HG02981 (cell line): ENCODE measurements around the gene ZNF638.
"Not testable (repeated sequence)": the region's sequence is repeated elsewhere in the genome, so short reads cannot be mapped to it uniquely, and the experiment has no call there.

Source experiments
- ATAC-seq: cut with Tn5 transposase; IDR thresholded peaks from one replicate; pipeline ENCODE4 v1.9.1; 2021; ENCODE audit warnings: mild to moderate bottlenecking, moderate library complexity; ENCODE audit not compliant: unreplicated experiment

The ZNF638 gene

GRCh38 chr2:71389384-71390072, 57.9 kb downstream of the ZNF638 start:
- no peak for ATAC-seq

- ATAC-seq = no peak
Observed at GRCh38 chr2:71393216-71393615, 61.6 kb downstream of the ZNF638 start.

DNA sequence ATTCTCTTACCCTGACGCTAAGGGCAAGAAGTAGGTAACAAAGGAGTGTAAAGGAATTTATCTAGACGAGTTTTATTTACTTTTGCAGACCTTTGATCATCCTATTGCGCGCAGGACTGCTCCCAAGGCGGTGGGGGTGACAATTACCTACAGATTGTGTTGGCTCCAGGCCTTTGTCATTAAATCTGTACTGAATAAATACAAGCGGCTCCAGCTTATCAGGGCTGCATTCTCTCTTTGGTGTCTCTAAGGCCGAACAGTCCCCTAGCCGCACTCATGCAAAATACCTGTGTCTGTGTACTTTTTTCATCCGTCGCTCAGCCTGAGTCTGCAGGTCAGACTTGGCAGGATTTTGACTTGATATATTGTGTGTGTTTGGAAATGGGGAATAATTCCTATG, 63.9 kb downstream of the ZNF638 start:
- ATAC-seq = no peak

- no peak for ATAC-seq
Observed at GRCh38 chr2:71402427-71402826, 70.8 kb downstream of the ZNF638 start.

DNA sequence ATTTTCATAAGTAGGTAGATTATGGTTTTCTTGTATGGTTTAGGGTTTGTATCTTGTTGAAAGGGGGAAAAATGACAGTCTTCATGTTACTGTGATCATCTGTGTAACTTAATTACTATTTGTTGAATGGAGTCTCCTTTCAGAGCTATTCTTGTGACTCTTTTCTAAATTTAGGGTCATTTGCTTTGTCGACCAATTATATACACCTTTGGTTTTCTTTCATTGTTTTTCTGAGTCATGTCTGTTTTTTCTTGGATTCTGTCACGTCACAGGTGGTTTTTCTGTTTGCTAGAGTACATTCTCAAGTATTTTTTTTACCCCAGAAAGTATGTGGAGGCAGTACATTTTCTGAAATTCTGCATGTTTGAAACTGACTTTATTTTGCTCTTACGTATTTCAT, 78.0 kb downstream of the ZNF638 start:
- no peak for ATAC-seq

GRCh38 chr2:71410696-71411095, 79.1 kb downstream of the ZNF638 start:
- ATAC-seq = no peak

GRCh38 chr2:71416866-71417265, 85.3 kb downstream of the ZNF638 start:
- not testable (repeated sequence) for ATAC-seq

DNA sequence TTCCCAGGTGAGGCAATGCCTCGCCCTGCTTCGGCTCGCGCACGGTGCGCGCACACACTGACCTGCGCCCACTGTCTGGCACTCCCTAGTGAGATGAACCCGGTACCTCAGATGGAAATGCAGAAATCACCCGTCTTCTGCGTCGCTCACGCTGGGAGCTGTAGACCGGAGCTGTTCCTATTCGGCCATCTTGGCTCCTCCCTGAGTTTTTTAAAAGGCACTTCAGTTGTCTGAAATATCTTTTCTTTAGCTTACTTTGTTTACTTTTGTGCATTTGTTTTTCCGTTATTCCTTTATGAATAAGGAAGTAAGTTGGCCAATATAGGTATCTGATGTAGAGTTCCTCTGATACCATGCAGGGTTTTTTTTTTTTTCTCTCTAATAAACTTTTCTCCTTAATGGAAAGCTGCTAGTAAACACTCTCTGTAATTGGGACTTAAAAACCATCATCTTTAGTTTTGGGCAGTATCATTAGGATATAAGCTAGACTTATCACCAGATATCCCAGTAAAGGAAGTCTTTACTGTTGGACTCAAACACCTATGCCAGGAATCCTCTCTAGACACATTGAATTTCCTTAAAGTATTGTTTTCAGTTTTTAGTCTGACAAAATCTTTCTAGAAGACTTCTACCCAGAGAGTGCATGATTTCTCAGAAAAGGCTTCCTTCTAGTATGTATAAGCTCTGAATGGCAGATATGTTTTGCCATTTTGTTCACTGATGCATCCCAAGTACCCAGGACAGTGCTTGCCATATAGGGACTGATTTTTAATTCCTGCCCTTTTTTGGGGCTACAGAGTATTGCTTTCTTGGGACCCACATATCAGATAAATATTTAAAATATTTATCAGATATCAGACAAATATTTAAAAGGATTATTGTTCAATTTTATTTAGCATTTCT, 86.0 kb downstream of the ZNF638 start:
- no peak for ATAC-seq

GRCh38 chr2:71419145-71419544, 87.6 kb downstream of the ZNF638 start:
- ATAC-seq = no peak

DNA sequence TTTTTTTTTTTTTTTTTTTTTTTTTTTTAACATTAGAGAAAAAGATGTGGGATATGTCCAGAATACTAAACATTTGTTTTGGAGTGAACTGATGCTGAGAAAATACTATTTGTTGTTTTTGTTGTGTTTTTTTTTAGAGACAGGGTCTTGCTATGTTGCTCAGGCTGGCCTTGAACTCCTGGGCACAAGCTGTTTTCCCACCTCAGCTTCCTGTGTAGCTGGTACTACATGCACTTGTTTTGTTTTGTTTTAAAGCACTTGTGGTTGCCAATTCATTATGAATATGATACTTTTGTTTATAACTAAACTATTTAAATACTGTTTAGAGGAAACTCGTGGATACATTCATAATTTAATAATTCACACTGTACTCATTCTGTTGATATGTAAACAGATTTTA, 88.4 kb downstream of the ZNF638 start:
- ATAC-seq = no peak

GRCh38 chr2:71422786-71423185, 91.2 kb downstream of the ZNF638 start:
- no peak for ATAC-seq

GRCh38 chr2:71423817-71424420, 92.3 kb downstream of the ZNF638 start:
- ATAC-seq = no peak

DNA sequence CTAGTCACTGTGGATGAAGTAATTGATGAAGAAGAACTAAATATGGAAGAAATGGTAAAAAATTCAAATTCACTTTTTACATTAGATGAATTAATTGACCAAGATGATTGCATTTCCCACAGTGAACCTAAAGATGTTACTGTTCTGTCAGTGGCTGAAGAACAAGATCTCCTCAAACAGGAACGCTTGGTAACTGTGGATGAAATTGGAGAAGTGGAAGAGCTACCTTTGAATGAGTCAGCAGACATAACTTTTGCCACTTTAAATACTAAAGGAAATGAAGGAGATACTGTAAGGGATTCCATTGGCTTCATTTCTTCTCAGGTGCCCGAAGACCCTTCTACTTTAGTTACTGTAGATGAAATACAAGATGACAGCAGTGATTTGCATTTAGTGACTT, 95.1 kb downstream of the ZNF638 start:
- ATAC-seq = no peak

GRCh38 chr2:71428472-71429383, 97.1 kb downstream of the ZNF638 start:
- ATAC-seq = no peak

- ATAC-seq = not testable (repeated sequence)
Observed at GRCh38 chr2:71445142-71445541, 113.6 kb downstream of the ZNF638 start.

DNA sequence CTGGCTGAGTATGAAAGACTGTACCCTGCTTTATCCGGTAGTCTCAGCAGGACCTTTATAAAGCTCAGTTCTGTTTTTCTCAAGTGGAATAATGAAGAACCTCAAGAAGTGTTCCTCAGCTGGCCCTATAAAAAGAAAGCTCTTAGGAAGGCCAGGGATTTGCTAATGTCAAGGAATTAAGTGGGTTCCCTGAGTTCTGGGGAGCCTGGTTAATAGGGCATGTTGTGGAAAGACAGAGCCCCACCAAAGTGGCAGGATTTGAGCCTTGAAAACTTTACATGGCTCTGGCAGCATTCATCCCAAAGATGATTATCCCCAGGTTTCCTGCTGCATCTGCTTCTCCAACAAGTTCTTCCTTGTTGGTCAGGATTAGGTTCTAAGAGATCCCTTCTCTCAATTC, 114.9 kb downstream of the ZNF638 start:
- ATAC-seq = no peak

DNA sequence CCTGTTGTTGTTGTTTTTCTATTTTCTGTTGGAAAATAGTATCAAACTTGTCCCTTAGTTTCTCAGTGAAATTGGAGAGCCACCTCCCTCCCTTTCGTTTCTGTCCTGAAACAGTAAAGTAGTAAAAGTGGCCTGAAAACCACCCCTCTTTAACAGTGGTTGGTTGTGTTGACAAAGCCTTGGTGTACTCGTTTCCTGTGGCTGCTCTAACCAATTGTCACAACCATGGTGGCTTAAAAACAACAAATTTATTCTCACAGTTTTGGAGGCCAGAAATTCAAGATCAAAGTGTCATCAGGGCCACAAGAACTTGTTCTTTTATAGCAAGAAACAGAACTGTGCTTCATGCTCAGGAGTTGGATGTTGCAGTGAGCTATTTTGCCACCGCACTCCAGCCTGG, 117.8 kb downstream of the ZNF638 start:
- no peak for ATAC-seq

- no peak for ATAC-seq
Observed at GRCh38 chr2:71451705-71452104, 120.1 kb downstream of the ZNF638 start.

- ATAC-seq = peak; percentile 61
Observed at GRCh38 chr2:71452565-71452964, 121.0 kb downstream of the ZNF638 start.

GRCh38 chr2:71453404-71454220, 122.0 kb downstream of the ZNF638 start, which contains the start of gene DYSF:
TSS of gene DYSF (plus strand) at chr2:71453561.
- no peak for ATAC-seq
